RWPE2 (cell line): ENCODE results near the gene REPIN1.

Source experiments
- ATAC-seq: fragments of 200-7000 bp; cut with Tn5 transposase; 3 replicates; pipeline ENCODE4 v1.9.1; 2021; ENCODE audit warnings: low read depth
- DNase-seq: peaks from one replicate; pipeline ENCODE4 v3.0.0-alpha.2; 2020; ENCODE audit warnings: low spot score
- H3K27ac ChIP-seq: fragments of 450-650 bp; 2 replicates; pipeline ENCODE4 v1.5.1; 2017; ENCODE audit warnings: mild to moderate bottlenecking; ENCODE audit not compliant: poor library complexity, severe bottlenecking
- H3K27me3 ChIP-seq: fragments of 250-450 bp; sonication (Bioruptor Pico); 2 replicates; pipeline ENCODE4 v1.5.1; 2021; ENCODE audit warnings: mild to moderate bottlenecking, moderate library complexity; ENCODE audit not compliant: insufficient read depth, poor library complexity, severe bottlenecking
- H3K36me3 ChIP-seq: fragments of 250-450 bp; sonication (Bioruptor Pico); 2 replicates; pipeline ENCODE4 v1.5.1; 2020; ENCODE audit warnings: low read depth, mild to moderate bottlenecking, moderate library complexity
- H3K4me1 ChIP-seq: fragments of 250-450 bp; sonication (Bioruptor Pico); 2 replicates; pipeline ENCODE4 v1.5.1; 2021; ENCODE audit warnings: mild to moderate bottlenecking, moderate library complexity; ENCODE audit not compliant: insufficient read depth, poor library complexity, severe bottlenecking
- H3K4me3 ChIP-seq: fragments of 250-450 bp; sonication (Bioruptor Pico); 2 replicates; pipeline ENCODE4 v1.5.1; 2021; ENCODE audit warnings: mild to moderate bottlenecking, moderate library complexity; ENCODE audit not compliant: severe bottlenecking
- H3K9me3 ChIP-seq: fragments of 250-450 bp; sonication (Bioruptor Pico); 2 replicates; pipeline ENCODE4 v1.5.1; 2021; ENCODE audit warnings: mild to moderate bottlenecking, moderate library complexity; ENCODE audit not compliant: severe bottlenecking
- CTCF ChIP-seq: fragments of 450-650 bp; IDR thresholded peaks from one replicate; pipeline ENCODE4 v1.5.1; 2017; ENCODE audit warnings: mild to moderate bottlenecking, moderate library complexity; ENCODE audit not compliant: poor library complexity, severe bottlenecking

Gene REPIN1

GRCh38 chr7:150378115-150378852 lies 9.7 kb downstream of the REPIN1 start:
- Histone ChIP-seq H3K27me3 (no peaks in the 10 kb centered on the region), H3K9me3 (no peaks in the 10 kb centered on the region), H3K36me3 (peaks cover 12% of the 10 kb centered on the region), H3K27ac (peak overlapping the region; percentile 61), H3K4me3 (peak overlapping the region; percentile 63), H3K4me1 (peaks cover 11% of the 10 kb centered on the region)
- ATAC-seq: peak; percentile 5; the same call in 1 of the 3 replicates
- no peak for TF ChIP-seq CTCF
- no peak for DNase-seq

- H3K4me1 ChIP-seq: peaks cover 11% of the 10 kb centered on the region
Observed at GRCh38 chr7:150378853-150379440, 10.3 kb downstream of the REPIN1 start, which contains the start of gene ZNF775. Gene ZNF775, plus strand, starts transcription at chr7:150379330. Its CDS starts 9,141 bp downstream, at chr7:150388471.

GRCh38 chr7:150379441-150380379 lies 11.1 kb downstream of the REPIN1 start:
- DNase-seq (no peak), ATAC-seq (peak; percentile 40)
- H3K4me3 ChIP-seq: peak overlapping the region; percentile 63
- H3K9me3 ChIP-seq: no peaks in the 10 kb centered on the region
- TF ChIP-seq CTCF: no peak
- peaks cover 6% of the 10 kb centered on the region; the same call in 1 of the 2 replicates for H3K36me3 ChIP-seq
- peak overlapping the region; percentile 61 for H3K27ac ChIP-seq
- peaks cover 11% of the 10 kb centered on the region for H3K4me1 ChIP-seq
- no peaks in the 10 kb centered on the region for H3K27me3 ChIP-seq

More at GRCh38 chr7:150378853-150379440, 10.3 kb downstream of the REPIN1 start, which contains the start of gene ZNF775:
- Histone ChIP-seq H3K36me3 (peaks cover 6% of the 10 kb centered on the region; the same call in 1 of the 2 replicates), H3K27ac (peak within 1 kb of the TSS; percentile 61), H3K4me3 (peak within 1 kb of the TSS; percentile 63), H3K9me3 (no peaks in the 10 kb centered on the region), H3K27me3 (no peaks in the 10 kb centered on the region)
- peak; percentile 94 for DNase-seq
- TF ChIP-seq CTCF: peak; percentile 2
- ATAC-seq: peak; percentile 96

- Histone ChIP-seq H3K4me1 (peaks cover 11% of the 10 kb centered on the region), H3K27ac (no peak overlapping the region), H3K27me3 (no peaks in the 10 kb centered on the region), H3K4me3 (no peak overlapping the region), H3K9me3 (no peaks in the 10 kb centered on the region), H3K36me3 (peaks cover 6% of the 10 kb centered on the region; the same call in 1 of the 2 replicates)
- no peak for DNase-seq
- no peak for TF ChIP-seq CTCF
- no peak for ATAC-seq
Observed at GRCh38 chr7:150380463-150380862, 11.8 kb downstream of the REPIN1 start.
